WTC11 (cell line): Measurements from ENCODE around the gene MTM1. TPM values are rescaled to one million over a fixed set of nuclear protein-coding genes. Genes with fewer than 3 reads are reported as not detected.

Experiments
- ATAC-seq: fragments of 200-7000 bp; cut with Tn5 transposase; 2 replicates; pipeline ENCODE4 v1.10.0; 2021; ENCODE audit warnings: mild to moderate bottlenecking, moderate library complexity
- Bru-seq: library from RNA; stranded (reverse); fragments of 400-500 nt; gene quantifications from one replicate; lab custom pipeline; 2021; lab: Mats Ljungman, UMichigan
- CTCF ChIA-PET: fragments of 300-600 bp; sonication (Branson Sonifier 250); formaldehyde crosslinking; loops from one replicate; lab custom pipeline; 2021; ENCODE audit warnings: antibody characterized with exemption; lab: Charles Lee
- POLR2A ChIA-PET: fragments of 350-600 bp; sonication (Branson Sonifier 250); formaldehyde crosslinking; loops from one replicate; lab custom pipeline; 2021; ENCODE audit warnings: antibody characterized with exemption; lab: Charles Lee
- DNase-seq: peaks from one replicate; pipeline ENCODE4 v3.0.0; 2021; ENCODE audit warnings: low spot score
- H3K27ac Mint-ChIP-seq: 2 replicates; pipeline ENCODE4 v1.8.0; 2021; ENCODE audit warnings: mixed read lengths
- H3K27me3 Mint-ChIP-seq: 2 replicates; pipeline ENCODE4 v1.8.0; 2021; ENCODE audit warnings: low read depth, mild to moderate bottlenecking, moderate library complexity, mixed read lengths
- H3K36me3 Mint-ChIP-seq: 2 replicates; pipeline ENCODE4 v1.8.0; 2021; ENCODE audit warnings: mixed read lengths
- H3K4me1 Mint-ChIP-seq: 2 replicates; pipeline ENCODE4 v1.8.0; 2022; ENCODE audit warnings: mixed read lengths
- H3K4me3 Mint-ChIP-seq: 2 replicates; pipeline ENCODE4 v1.8.0; 2021; ENCODE audit warnings: mild to moderate bottlenecking, moderate library complexity, mixed read lengths
- H3K9me3 Mint-ChIP-seq: 2 replicates; pipeline ENCODE4 v1.8.0; 2021; ENCODE audit warnings: mixed read lengths
- ATF1 ChIP-seq: sonication (generic); formaldehyde crosslinking; IDR thresholded peaks from 2 replicates; pipeline ENCODE4 v1.8.1; 2023; ENCODE audit warnings: mild to moderate bottlenecking, moderate library complexity, missing genetic modification reagents
- CBFB ChIP-seq: sonication (generic); formaldehyde crosslinking; IDR thresholded peaks from 2 replicates; pipeline ENCODE4 v1.8.1; 2022; ENCODE audit warnings: mild to moderate bottlenecking, low read depth, missing genetic modification reagents
- CREM ChIP-seq: sonication (generic); formaldehyde crosslinking; IDR thresholded peaks from 2 replicates; pipeline ENCODE4 v1.8.1; 2022; ENCODE audit warnings: mild to moderate bottlenecking, missing genetic modification reagents, moderate library complexity
- ELF4 ChIP-seq: sonication (generic); formaldehyde crosslinking; IDR thresholded peaks from 2 replicates; pipeline ENCODE4 v1.8.1; 2022; ENCODE audit warnings: low read depth, mild to moderate bottlenecking, moderate library complexity, missing genetic modification reagents
- ESRRA ChIP-seq: sonication (generic); formaldehyde crosslinking; IDR thresholded peaks from 2 replicates; pipeline ENCODE4 v1.8.1; 2022; ENCODE audit warnings: mild to moderate bottlenecking, missing genetic modification reagents, borderline replicate concordance
- ETV6 ChIP-seq: sonication (generic); formaldehyde crosslinking; IDR thresholded peaks from 2 replicates; pipeline ENCODE4 v1.8.1; 2022; ENCODE audit warnings: mild to moderate bottlenecking, missing genetic modification reagents
- FOXP1 ChIP-seq: sonication (generic); formaldehyde crosslinking; IDR thresholded peaks from 2 replicates; pipeline ENCODE4 v1.8.0; 2022; ENCODE audit warnings: missing genetic modification reagents, mild to moderate bottlenecking, moderate library complexity, borderline replicate concordance
- GABPB1 ChIP-seq: sonication (generic); formaldehyde crosslinking; IDR thresholded peaks from 2 replicates; pipeline ENCODE4 v1.8.1; 2023; ENCODE audit warnings: mild to moderate bottlenecking, missing genetic modification reagents
- MXD4 ChIP-seq: fragments of 250-450 bp; sonication (Bioruptor Pico); IDR thresholded peaks from 2 replicates; pipeline ENCODE4 v1.8.0; 2021; ENCODE audit warnings: mild to moderate bottlenecking, moderate library complexity, borderline replicate concordance
- NFE2L1 ChIP-seq: sonication (generic); formaldehyde crosslinking; IDR thresholded peaks from 2 replicates; pipeline ENCODE4 v1.8.1; 2023; ENCODE audit warnings: missing genetic modification reagents
- OVOL2 ChIP-seq: fragments of 250-450 bp; sonication (Bioruptor Pico); IDR thresholded peaks from 2 replicates; pipeline ENCODE4 v1.9.0; 2021; ENCODE audit warnings: mild to moderate bottlenecking, borderline replicate concordance
- PRRX2 ChIP-seq: fragments of 250-450 bp; sonication (Bioruptor Pico); IDR thresholded peaks from 2 replicates; pipeline ENCODE4 v1.8.0; 2021; ENCODE audit warnings: mild to moderate bottlenecking
- RORB ChIP-seq: fragments of 250-450 bp; sonication (Bioruptor Pico); IDR thresholded peaks from 2 replicates; pipeline ENCODE4 v1.9.0; 2021; ENCODE audit warnings: mild to moderate bottlenecking
- SP1 ChIP-seq: sonication (generic); formaldehyde crosslinking; conservative IDR thresholded peaks from 2 replicates; pipeline ENCODE4 v1.8.1; 2022; ENCODE audit warnings: missing genetic modification reagents
- ZNF219 ChIP-seq: sonication (generic); formaldehyde crosslinking; IDR thresholded peaks from 2 replicates; pipeline ENCODE4 v1.8.0; 2023; ENCODE audit warnings: missing genetic modification reagents, mild to moderate bottlenecking, borderline replicate concordance
- ZNF263 ChIP-seq: sonication (generic); formaldehyde crosslinking; IDR thresholded peaks from 2 replicates; pipeline ENCODE4 v1.8.1; 2022; ENCODE audit warnings: low read depth, mild to moderate bottlenecking, moderate library complexity, missing genetic modification reagents
- ZNF671 ChIP-seq: fragments of 250-450 bp; sonication (Bioruptor Pico); IDR thresholded peaks from 2 replicates; pipeline ENCODE4 v1.8.0; 2021; ENCODE audit warnings: mild to moderate bottlenecking
- long read RNA-seq, 3 experiments: library from RNA in 1 of 3; library from capped mRNA in 1 of 3; library from polyadenylated mRNA in 1 of 3; unstranded in 2 of 3; stranded (forward) in 1 of 3; transcript quantifications; one replicate each; pipeline ENCODE4 v2.0.0, GENCODE V29; 2021
- total RNA-seq: library from RNA; stranded (reverse); gene quantifications from 3 replicates; pipeline ENCODE4 v1.2.3, GENCODE V29; 2021
- TF ChIP-seq, protein P1 (sequence below): sonication (generic); formaldehyde crosslinking; IDR thresholded peaks from 2 replicates; pipeline ENCODE4 v1.8.1; 2023; ENCODE audit warnings: mild to moderate bottlenecking, missing genetic modification reagents, borderline replicate concordance
- TF ChIP-seq, protein P2 (sequence below): sonication (generic); formaldehyde crosslinking; IDR thresholded peaks from 2 replicates; pipeline ENCODE4 v1.8.1; 2023; ENCODE audit warnings: mild to moderate bottlenecking, missing genetic modification reagents
- TF ChIP-seq, protein P3 (sequence below): sonication (generic); formaldehyde crosslinking; IDR thresholded peaks from 2 replicates; pipeline ENCODE4 v1.8.1; 2022; ENCODE audit warnings: missing genetic modification reagents, borderline replicate concordance
- TF ChIP-seq, protein P4 (sequence below): sonication (generic); formaldehyde crosslinking; IDR thresholded peaks from 2 replicates; pipeline ENCODE4 v1.8.0; 2023; ENCODE audit warnings: missing genetic modification reagents
- TF ChIP-seq, protein P5 (sequence below): sonication (generic); formaldehyde crosslinking; IDR thresholded peaks from 2 replicates; pipeline ENCODE4 v1.8.1; 2022; ENCODE audit warnings: low read depth, missing genetic modification reagents, borderline replicate concordance
- TF ChIP-seq, protein P6 (sequence below): sonication (generic); formaldehyde crosslinking; IDR thresholded peaks from 2 replicates; pipeline ENCODE4 v1.8.0; 2022; ENCODE audit warnings: mild to moderate bottlenecking, missing genetic modification reagents
- TF ChIP-seq, protein P7 (sequence below): sonication (generic); formaldehyde crosslinking; IDR thresholded peaks from 2 replicates; pipeline ENCODE4 v1.8.0; 2022; ENCODE audit warnings: mild to moderate bottlenecking, missing genetic modification reagents

The MTM1 gene
- 7.6 to 10.4 TPM (median 8.6 TPM) in 3 replicates for total RNA-seq
- Bru-seq, nascent RNA, result percentile 63 among the genes with signal in this experiment
- long read RNA-seq, experiment 1, transcript MTM1-203 (15 exons, 3,593 nt), result major isoform, 40 of 62 reads
- long read RNA-seq, experiment 1, partial matches to known transcripts, result 7 of 62 reads
- long read RNA-seq, experiment 1, other reads (novel, unspliced or antisense), result 15 of 62 reads
- long read RNA-seq, experiment 2, partial matches to known transcripts, result 6 of 11 reads
- long read RNA-seq, experiment 2, other reads (novel, unspliced or antisense), result 5 of 11 reads
- long read RNA-seq, experiment 3, partial matches to known transcripts, result 3 of 9 reads
- long read RNA-seq, experiment 3, other reads (novel, unspliced or antisense), result 2 of 9 reads

DNA sequence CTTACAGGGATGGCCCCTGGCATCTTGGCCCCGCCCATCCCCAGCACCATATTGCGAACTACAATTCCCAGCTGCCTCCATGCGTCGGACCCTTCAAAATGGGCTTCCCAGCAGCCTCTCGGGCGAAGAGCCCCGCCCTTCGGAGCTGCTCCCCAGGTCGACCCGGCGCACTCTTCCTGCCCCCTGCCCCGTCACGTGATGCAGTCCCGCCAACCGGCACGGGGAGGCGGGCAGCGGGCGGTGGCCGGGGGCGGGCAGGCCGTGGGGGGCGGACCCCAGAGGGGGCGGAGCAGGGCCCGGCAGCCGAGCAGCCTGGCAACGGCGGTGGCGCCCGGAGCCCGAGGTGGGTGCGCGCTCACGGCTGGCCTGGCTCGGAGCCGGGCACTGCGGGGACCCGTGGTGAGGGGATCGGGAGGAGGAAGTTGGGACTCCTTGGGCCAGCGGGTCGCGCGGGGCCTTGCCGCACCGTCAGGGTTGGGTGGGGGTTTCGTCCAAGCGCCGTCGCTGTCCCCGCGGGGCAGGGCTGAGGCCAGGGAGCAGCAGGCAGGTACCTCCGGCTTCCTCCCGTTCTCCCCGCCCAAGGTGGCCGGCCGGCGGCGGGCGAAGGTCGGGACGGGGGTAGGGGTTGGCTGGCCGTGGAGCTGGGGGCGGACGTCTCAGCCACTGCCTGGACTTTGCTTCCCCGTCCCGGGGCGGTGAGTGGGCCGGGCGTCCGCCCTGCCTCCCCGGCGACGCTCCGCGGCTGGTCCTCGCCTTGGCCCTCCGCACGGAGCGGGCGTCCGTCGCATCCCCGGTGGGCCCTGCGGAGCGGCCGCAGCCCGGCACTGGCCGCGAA is at the start of gene MTM1:
TSS of gene MTM1 (plus strand) at position 302 of the 835 bp plus-strand sequence. CDS start 23,994 bp downstream, outside the sequence.
- Mint-ChIP-seq H3K9me3 (no peaks in the 10 kb centered on the region), H3K27me3 (peaks cover 10% of the 10 kb centered on the region), H3K36me3 (no peaks in the 10 kb centered on the region), H3K4me3 (peak within 1 kb of the TSS; percentile 71), H3K4me1 (peaks cover 63% of the 10 kb centered on the region), H3K27ac (peak within 1 kb of the TSS; percentile 99)
- ATAC-seq (peak; percentile 79), DNase-seq (peak; percentile 91)
- ChIA-PET CTCF (interaction anchor here (0.6 to 1.4 kb wide), 3 partner anchors 18 to 630 kb away, joined by 3 to 9 read pairs (median 3); partner anchors contain the start of gene EOLA2), POLR2A (interaction anchor here (0.6 to 1.9 kb wide), 3 partner anchors 10 to 628 kb away, joined by 3 to 6 read pairs (median 3); no protein-coding TSS in a partner anchor)
- TF ChIP-seq, protein P1, sequence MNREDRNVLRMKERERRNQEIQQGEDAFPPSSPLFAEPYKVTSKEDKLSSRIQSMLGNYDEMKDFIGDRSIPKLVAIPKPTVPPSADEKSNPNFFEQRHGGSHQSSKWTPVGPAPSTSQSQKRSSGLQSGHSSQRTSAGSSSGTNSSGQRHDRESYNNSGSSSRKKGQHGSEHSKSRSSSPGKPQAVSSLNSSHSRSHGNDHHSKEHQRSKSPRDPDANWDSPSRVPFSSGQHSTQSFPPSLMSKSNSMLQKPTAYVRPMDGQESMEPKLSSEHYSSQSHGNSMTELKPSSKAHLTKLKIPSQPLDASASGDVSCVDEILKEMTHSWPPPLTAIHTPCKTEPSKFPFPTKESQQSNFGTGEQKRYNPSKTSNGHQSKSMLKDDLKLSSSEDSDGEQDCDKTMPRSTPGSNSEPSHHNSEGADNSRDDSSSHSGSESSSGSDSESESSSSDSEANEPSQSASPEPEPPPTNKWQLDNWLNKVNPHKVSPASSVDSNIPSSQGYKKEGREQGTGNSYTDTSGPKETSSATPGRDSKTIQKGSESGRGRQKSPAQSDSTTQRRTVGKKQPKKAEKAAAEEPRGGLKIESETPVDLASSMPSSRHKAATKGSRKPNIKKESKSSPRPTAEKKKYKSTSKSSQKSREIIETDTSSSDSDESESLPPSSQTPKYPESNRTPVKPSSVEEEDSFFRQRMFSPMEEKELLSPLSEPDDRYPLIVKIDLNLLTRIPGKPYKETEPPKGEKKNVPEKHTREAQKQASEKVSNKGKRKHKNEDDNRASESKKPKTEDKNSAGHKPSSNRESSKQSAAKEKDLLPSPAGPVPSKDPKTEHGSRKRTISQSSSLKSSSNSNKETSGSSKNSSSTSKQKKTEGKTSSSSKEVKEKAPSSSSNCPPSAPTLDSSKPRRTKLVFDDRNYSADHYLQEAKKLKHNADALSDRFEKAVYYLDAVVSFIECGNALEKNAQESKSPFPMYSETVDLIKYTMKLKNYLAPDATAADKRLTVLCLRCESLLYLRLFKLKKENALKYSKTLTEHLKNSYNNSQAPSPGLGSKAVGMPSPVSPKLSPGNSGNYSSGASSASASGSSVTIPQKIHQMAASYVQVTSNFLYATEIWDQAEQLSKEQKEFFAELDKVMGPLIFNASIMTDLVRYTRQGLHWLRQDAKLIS (CRISPR knock-in tag), result no peak
- TF ChIP-seq SP1 (CRISPR knock-in tag), result peak; percentile 81
- no peak for TF ChIP-seq ZNF219 (CRISPR knock-in tag)
- TF ChIP-seq, protein P2, sequence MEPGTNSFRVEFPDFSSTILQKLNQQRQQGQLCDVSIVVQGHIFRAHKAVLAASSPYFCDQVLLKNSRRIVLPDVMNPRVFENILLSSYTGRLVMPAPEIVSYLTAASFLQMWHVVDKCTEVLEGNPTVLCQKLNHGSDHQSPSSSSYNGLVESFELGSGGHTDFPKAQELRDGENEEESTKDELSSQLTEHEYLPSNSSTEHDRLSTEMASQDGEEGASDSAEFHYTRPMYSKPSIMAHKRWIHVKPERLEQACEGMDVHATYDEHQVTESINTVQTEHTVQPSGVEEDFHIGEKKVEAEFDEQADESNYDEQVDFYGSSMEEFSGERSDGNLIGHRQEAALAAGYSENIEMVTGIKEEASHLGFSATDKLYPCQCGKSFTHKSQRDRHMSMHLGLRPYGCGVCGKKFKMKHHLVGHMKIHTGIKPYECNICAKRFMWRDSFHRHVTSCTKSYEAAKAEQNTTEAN (CRISPR knock-in tag), result no peak
- TF ChIP-seq, protein P3, sequence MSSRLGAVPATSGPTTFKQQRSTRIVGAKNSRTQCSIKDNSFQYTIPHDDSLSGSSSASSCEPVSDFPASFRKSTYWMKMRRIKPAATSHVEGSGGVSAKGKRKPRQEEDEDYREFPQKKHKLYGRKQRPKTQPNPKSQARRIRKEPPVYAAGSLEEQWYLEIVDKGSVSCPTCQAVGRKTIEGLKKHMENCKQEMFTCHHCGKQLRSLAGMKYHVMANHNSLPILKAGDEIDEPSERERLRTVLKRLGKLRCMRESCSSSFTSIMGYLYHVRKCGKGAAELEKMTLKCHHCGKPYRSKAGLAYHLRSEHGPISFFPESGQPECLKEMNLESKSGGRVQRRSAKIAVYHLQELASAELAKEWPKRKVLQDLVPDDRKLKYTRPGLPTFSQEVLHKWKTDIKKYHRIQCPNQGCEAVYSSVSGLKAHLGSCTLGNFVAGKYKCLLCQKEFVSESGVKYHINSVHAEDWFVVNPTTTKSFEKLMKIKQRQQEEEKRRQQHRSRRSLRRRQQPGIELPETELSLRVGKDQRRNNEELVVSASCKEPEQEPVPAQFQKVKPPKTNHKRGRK, result no peak
- TF ChIP-seq, protein P4, sequence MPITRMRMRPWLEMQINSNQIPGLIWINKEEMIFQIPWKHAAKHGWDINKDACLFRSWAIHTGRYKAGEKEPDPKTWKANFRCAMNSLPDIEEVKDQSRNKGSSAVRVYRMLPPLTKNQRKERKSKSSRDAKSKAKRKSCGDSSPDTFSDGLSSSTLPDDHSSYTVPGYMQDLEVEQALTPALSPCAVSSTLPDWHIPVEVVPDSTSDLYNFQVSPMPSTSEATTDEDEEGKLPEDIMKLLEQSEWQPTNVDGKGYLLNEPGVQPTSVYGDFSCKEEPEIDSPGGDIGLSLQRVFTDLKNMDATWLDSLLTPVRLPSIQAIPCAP (CRISPR knock-in tag), result no peak
- TF ChIP-seq, protein P5, sequence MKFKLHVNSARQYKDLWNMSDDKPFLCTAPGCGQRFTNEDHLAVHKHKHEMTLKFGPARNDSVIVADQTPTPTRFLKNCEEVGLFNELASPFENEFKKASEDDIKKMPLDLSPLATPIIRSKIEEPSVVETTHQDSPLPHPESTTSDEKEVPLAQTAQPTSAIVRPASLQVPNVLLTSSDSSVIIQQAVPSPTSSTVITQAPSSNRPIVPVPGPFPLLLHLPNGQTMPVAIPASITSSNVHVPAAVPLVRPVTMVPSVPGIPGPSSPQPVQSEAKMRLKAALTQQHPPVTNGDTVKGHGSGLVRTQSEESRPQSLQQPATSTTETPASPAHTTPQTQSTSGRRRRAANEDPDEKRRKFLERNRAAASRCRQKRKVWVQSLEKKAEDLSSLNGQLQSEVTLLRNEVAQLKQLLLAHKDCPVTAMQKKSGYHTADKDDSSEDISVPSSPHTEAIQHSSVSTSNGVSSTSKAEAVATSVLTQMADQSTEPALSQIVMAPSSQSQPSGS, result no peak
- no peak for TF ChIP-seq NFE2L1 (CRISPR knock-in tag)
- no peak for TF ChIP-seq RORB (CRISPR knock-in tag)
- TF ChIP-seq PRRX2 (CRISPR knock-in tag), result no peak
- no peak for TF ChIP-seq ESRRA
- no peak for TF ChIP-seq ZNF263 (CRISPR knock-in tag)
- no peak for TF ChIP-seq GABPB1
- TF ChIP-seq ATF1 (CRISPR knock-in tag), result no peak
- TF ChIP-seq ETV6 (CRISPR knock-in tag), result 0 out of 2 replicates have a peak, but pooled peaks have one; percentile 47
- TF ChIP-seq, protein P6, sequence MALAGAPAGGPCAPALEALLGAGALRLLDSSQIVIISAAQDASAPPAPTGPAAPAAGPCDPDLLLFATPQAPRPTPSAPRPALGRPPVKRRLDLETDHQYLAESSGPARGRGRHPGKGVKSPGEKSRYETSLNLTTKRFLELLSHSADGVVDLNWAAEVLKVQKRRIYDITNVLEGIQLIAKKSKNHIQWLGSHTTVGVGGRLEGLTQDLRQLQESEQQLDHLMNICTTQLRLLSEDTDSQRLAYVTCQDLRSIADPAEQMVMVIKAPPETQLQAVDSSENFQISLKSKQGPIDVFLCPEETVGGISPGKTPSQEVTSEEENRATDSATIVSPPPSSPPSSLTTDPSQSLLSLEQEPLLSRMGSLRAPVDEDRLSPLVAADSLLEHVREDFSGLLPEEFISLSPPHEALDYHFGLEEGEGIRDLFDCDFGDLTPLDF (CRISPR knock-in tag), result no peak
- TF ChIP-seq, protein P7, sequence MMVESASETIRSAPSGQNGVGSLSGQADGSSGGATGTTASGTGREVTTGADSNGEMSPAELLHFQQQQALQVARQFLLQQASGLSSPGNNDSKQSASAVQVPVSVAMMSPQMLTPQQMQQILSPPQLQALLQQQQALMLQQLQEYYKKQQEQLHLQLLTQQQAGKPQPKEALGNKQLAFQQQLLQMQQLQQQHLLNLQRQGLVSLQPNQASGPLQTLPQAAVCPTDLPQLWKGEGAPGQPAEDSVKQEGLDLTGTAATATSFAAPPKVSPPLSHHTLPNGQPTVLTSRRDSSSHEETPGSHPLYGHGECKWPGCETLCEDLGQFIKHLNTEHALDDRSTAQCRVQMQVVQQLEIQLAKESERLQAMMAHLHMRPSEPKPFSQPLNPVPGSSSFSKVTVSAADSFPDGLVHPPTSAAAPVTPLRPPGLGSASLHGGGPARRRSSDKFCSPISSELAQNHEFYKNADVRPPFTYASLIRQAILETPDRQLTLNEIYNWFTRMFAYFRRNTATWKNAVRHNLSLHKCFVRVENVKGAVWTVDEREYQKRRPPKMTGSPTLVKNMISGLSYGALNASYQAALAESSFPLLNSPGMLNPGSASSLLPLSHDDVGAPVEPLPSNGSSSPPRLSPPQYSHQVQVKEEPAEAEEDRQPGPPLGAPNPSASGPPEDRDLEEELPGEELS (CRISPR knock-in tag), result no peak
- no peak for TF ChIP-seq CREM (CRISPR knock-in tag)
- no peak for TF ChIP-seq FOXP1
- TF ChIP-seq ELF4, result no peak
- no peak for TF ChIP-seq MXD4
- TF ChIP-seq OVOL2 (CRISPR knock-in tag), result no peak
- TF ChIP-seq CBFB (CRISPR knock-in tag), result no peak
- TF ChIP-seq ZNF671 (CRISPR knock-in tag), result no peak
